K562 (cell line): ENCODE results near the gene RNF121.
"Not testable (repeated sequence)": the region's sequence is repeated elsewhere in the genome, so short reads cannot be mapped to it uniquely, and the experiment has no call there.

Source experiments
- HIVEP1 ChIP-seq: fragments of 250-450 bp; sonication (Bioruptor Pico); IDR thresholded peaks from 2 replicates; pipeline ENCODE4 v1.4.0; 2020; ENCODE audit warnings: mild to moderate bottlenecking
- PML ChIP-seq: IDR thresholded peaks from 2 replicates; pipeline ENCODE4 v1.6.1; 2012; ENCODE audit warnings: low read length, inconsistent platforms
- RAD51 ChIP-seq: fragments of 450-650 bp; IDR thresholded peaks from 2 replicates; pipeline ENCODE4 v1.7.1; 2016; ENCODE audit warnings: low read depth, mild to moderate bottlenecking, borderline replicate concordance
- TF ChIP-seq, protein P1 (sequence below): fragments of 200-600 bp; sonication (generic); IDR thresholded peaks from one replicate; pipeline ENCODE4 v1.6.1; 2012; ENCODE audit warnings: mild to moderate bottlenecking, low read depth, low read length, inconsistent platforms

DNA sequence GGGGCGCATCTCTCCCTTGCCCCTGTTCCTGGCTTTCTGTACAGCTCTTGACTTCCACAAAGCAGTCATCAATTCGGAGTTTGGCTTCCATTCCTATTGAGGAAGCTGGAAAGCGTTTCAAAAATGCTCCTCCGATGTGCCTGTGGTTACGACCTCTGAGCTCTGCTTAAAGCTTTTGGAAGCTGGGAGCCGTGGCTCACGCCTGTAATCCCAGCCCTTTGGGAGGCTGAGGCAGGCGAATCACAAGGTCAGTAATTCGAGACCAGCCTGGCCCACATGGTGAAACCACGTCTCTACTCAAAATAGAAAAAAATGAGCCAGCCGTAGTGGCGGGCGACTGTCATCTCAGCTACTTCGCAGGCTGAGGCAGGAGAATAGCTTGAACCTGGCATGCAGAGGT is 27.7 kb upstream of the RNF121 start:
- not testable (repeated sequence) for TF ChIP-seq PML; RAD51; HIVEP1 (CRISPR knock-in tag)
- TF ChIP-seq, protein P1, sequence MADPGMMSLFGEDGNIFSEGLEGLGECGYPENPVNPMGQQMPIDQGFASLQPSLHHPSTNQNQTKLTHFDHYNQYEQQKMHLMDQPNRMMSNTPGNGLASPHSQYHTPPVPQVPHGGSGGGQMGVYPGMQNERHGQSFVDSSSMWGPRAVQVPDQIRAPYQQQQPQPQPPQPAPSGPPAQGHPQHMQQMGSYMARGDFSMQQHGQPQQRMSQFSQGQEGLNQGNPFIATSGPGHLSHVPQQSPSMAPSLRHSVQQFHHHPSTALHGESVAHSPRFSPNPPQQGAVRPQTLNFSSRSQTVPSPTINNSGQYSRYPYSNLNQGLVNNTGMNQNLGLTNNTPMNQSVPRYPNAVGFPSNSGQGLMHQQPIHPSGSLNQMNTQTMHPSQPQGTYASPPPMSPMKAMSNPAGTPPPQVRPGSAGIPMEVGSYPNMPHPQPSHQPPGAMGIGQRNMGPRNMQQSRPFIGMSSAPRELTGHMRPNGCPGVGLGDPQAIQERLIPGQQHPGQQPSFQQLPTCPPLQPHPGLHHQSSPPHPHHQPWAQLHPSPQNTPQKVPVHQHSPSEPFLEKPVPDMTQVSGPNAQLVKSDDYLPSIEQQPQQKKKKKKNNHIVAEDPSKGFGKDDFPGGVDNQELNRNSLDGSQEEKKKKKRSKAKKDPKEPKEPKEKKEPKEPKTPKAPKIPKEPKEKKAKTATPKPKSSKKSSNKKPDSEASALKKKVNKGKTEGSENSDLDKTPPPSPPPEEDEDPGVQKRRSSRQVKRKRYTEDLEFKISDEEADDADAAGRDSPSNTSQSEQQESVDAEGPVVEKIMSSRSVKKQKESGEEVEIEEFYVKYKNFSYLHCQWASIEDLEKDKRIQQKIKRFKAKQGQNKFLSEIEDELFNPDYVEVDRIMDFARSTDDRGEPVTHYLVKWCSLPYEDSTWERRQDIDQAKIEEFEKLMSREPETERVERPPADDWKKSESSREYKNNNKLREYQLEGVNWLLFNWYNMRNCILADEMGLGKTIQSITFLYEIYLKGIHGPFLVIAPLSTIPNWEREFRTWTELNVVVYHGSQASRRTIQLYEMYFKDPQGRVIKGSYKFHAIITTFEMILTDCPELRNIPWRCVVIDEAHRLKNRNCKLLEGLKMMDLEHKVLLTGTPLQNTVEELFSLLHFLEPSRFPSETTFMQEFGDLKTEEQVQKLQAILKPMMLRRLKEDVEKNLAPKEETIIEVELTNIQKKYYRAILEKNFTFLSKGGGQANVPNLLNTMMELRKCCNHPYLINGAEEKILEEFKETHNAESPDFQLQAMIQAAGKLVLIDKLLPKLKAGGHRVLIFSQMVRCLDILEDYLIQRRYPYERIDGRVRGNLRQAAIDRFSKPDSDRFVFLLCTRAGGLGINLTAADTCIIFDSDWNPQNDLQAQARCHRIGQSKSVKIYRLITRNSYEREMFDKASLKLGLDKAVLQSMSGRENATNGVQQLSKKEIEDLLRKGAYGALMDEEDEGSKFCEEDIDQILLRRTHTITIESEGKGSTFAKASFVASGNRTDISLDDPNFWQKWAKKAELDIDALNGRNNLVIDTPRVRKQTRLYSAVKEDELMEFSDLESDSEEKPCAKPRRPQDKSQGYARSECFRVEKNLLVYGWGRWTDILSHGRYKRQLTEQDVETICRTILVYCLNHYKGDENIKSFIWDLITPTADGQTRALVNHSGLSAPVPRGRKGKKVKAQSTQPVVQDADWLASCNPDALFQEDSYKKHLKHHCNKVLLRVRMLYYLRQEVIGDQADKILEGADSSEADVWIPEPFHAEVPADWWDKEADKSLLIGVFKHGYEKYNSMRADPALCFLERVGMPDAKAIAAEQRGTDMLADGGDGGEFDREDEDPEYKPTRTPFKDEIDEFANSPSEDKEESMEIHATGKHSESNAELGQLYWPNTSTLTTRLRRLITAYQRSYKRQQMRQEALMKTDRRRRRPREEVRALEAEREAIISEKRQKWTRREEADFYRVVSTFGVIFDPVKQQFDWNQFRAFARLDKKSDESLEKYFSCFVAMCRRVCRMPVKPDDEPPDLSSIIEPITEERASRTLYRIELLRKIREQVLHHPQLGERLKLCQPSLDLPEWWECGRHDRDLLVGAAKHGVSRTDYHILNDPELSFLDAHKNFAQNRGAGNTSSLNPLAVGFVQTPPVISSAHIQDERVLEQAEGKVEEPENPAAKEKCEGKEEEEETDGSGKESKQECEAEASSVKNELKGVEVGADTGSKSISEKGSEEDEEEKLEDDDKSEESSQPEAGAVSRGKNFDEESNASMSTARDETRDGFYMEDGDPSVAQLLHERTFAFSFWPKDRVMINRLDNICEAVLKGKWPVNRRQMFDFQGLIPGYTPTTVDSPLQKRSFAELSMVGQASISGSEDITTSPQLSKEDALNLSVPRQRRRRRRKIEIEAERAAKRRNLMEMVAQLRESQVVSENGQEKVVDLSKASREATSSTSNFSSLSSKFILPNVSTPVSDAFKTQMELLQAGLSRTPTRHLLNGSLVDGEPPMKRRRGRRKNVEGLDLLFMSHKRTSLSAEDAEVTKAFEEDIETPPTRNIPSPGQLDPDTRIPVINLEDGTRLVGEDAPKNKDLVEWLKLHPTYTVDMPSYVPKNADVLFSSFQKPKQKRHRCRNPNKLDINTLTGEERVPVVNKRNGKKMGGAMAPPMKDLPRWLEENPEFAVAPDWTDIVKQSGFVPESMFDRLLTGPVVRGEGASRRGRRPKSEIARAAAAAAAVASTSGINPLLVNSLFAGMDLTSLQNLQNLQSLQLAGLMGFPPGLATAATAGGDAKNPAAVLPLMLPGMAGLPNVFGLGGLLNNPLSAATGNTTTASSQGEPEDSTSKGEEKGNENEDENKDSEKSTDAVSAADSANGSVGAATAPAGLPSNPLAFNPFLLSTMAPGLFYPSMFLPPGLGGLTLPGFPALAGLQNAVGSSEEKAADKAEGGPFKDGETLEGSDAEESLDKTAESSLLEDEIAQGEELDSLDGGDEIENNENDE, result not testable (repeated sequence)
